ENCODE data around the gene SLCO4A1. TPM values are rescaled to one million over a fixed set of nuclear protein-coding genes. Genes with fewer than 3 reads are reported as not detected.
A peak's percentile ranks its signal among the peaks of the same experiment; 100 is the strongest.

Gene SLCO4A1
- total and polyA plus RNA-seq, 9 of the 15 experiments (the other 6 are each of a cell fraction or from before 2014, with no cell fraction given) = 1.6 to 21.9 (median 12.8) TPM

DNA sequence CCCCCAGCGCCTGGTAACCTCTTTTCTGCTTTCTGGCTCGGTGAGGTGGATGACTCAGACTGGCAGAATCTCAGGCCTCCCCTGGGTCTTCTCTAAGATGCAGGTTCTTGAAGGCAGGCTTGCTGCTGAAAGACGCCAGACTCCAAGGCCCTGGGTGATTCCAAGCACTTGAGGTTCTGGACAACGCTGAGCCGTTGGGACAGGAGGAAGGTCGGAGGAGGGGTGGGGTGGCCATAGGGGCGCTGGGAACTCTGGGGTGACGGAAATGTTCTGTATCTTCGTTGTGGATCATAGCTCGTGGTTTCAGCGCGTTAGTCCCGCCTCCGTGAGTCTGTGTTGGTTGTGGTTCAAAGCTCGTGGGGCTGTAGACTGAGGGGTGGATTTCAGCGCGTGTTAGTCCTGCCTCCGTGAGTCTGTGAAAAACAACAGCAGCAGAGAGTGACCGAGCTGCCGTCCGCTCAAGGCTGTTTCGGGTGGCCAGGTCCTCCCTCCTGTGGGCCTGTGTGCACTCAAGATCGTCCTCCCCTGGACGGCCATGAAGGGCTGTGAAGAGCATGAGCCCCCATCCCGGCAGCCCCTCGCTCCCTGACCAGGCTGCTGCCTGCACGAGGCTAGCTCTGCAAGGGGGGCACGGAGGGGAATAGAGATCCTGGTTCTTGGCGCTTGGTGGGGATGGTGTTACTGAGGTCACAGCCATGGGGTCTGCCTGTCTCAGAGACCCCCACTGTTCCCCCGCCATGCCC, 74.1 kb downstream of the SLCO4A1 start (continued):
- no peak for TF ChIP-seq ZNF507 (tag; conservative IDR thresholded peaks at IDR 0.05)
- no peak for TF ChIP-seq NR2F6 (CRISPR knock-in tag; IDR thresholded peaks at IDR 0.05)
- TF ChIP-seq, protein P1, sequence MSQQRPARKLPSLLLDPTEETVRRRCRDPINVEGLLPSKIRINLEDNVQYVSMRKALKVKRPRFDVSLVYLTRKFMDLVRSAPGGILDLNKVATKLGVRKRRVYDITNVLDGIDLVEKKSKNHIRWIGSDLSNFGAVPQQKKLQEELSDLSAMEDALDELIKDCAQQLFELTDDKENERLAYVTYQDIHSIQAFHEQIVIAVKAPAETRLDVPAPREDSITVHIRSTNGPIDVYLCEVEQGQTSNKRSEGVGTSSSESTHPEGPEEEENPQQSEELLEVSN (IDR thresholded peaks at IDR 0.05; ENCODE audit: borderline replicate concordance in 1 of 2, extremely low read depth in 1 of 2, insufficient read depth in 1 of 2, insufficient read length in 1 of 2, low read depth in 1 of 2, low read length in 1 of 2, poor library complexity in 1 of 2, severe bottlenecking in 1 of 2) = peak in 1 of 2 experiments; percentile 36
- TF ChIP-seq NFIC (IDR thresholded peaks at IDR 0.05) = no peak
- TF ChIP-seq SAP30 (IDR thresholded peaks at IDR 0.05; ENCODE audit: borderline replicate concordance, insufficient read depth, low read depth, low read length, poor library complexity, severe bottlenecking) = no peak
- TF ChIP-seq PPARD (CRISPR knock-in tag; IDR thresholded peaks at IDR 0.05) = no peak

DNA sequence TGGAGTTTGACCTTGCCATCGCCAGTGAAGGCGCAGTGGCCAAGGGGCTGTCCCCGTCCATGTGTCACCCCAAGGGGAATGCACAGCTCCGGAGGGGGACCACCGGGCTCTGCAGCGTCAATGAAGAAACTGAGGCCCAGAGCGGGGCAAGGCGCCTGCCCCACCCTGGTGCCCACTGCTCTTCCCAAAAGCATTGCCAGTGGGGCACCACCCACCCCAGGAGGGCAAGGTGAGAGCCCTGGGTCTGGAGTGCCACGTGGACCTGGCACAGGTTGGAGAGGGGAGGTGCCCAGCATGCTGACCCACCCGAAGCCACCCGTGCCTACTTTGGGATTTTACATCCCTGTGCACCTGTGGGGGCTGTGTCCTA, 74.6 kb downstream of the SLCO4A1 start:
- POLR2A ChIA-PET = interaction anchor here (0.5 kb wide), 1 partner anchor 73 kb away, joined by 3 read pairs; no protein-coding TSS in a partner anchor
- no TSS peak for BruUV-seq (replicated peaks)
- CTCF ChIA-PET (ENCODE audit: low intra/inter-chr PET ratio) = no interaction called here
- DNase-seq (ENCODE audit: extremely low read depth in 1 of 4, low spot score in 3 of 4) (no peak), FAIRE-seq (no peak), ATAC-seq (no peak)
- 40% methylated on average over 10 of the region's 11 CpGs for WGBS (ENCODE audit: insufficient coverage, low coverage, missing lambda C conversion rate)
- Histone ChIP-seq H3K36me3 (ENCODE audit: control insufficient read depth, insufficient read depth, low read length) (no peaks in the 10 kb centered on the region), H3K27ac (ENCODE audit: extremely low read depth, low read depth, low read length) (no peak overlapping the region), H3K79me2 (ENCODE audit: control insufficient read depth, insufficient read depth, low read length) (no peaks in the 10 kb centered on the region), H3K4me1 (replicated peaks in 1 of 2; ENCODE audit: control insufficient read depth in 2 of 2, insufficient read depth in 2 of 2, low read length in 2 of 2) (peaks cover 3 to 24% of the 10 kb centered on the region in 2 experiments; a peak in 4 of 5 replicates), H3K9ac (ENCODE audit: insufficient read depth in 1 of 2, low read depth in 2 of 2, low read length in 2 of 2) (no peak overlapping the region), H3K9me3 (replicated peaks; ENCODE audit: control insufficient read depth, insufficient read depth, low read depth, low read length) (0 out of 2 replicates have a peak, but pooled peaks cover 2% of the 10 kb centered on the region), H3K4me3 (no peak overlapping the region), H3K9me1 (ENCODE audit: control insufficient read depth, insufficient read depth, low read length) (no peaks in the 10 kb centered on the region), H2AFZ (ENCODE audit: low read depth, low read length) (no peak overlapping the region), H4K20me1 (replicated peaks; ENCODE audit: control insufficient read depth, insufficient read depth, low read length) (no peaks in the 10 kb centered on the region), H3K4me2 (ENCODE audit: insufficient read depth, low read length) (no peak overlapping the region), H3K27me3 (ENCODE audit: control insufficient read depth in 2 of 2, insufficient read depth in 2 of 2, low read length in 2 of 2) (peaks cover 27 to 43% of the 10 kb centered on the region in 2 experiments; a peak in 4 of 5 replicates)
- intact Hi-C loops (cut with micrococcal nuclease) = no loop called here
- in situ Hi-C loops (cut with MboI) = no loop called here
- TF ChIP-seq DNMT1 (IDR thresholded peaks at IDR 0.05) = no peak
- no peak for TF ChIP-seq ZBTB8A (IDR thresholded peaks at IDR 0.05; ENCODE audit: partially characterized antibody)
- no peak for TF ChIP-seq PTTG1 (tag; IDR thresholded peaks at IDR 0.05; ENCODE audit: low read depth)
- TF ChIP-seq, protein P2, sequence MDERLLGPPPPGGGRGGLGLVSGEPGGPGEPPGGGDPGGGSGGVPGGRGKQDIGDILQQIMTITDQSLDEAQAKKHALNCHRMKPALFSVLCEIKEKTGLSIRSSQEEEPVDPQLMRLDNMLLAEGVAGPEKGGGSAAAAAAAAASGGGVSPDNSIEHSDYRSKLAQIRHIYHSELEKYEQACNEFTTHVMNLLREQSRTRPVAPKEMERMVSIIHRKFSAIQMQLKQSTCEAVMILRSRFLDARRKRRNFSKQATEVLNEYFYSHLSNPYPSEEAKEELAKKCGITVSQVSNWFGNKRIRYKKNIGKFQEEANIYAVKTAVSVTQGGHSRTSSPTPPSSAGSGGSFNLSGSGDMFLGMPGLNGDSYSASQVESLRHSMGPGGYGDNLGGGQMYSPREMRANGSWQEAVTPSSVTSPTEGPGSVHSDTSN (CRISPR knock-in tag; IDR thresholded peaks at IDR 0.05; ENCODE audit: low read depth) = no peak
- TF ChIP-seq, protein P2 (tag; conservative IDR thresholded peaks at IDR 0.05; ENCODE audit: low read depth) = no peak
- TF ChIP-seq NCOA1 (IDR thresholded peaks at IDR 0.05; ENCODE audit: low read depth) = no peak
- TF ChIP-seq FOXK2 (conservative IDR thresholded peaks at IDR 0.05 in 1 of 2, IDR thresholded peaks at IDR 0.05 in 1 of 2; ENCODE audit: low read depth in 2 of 2) = no peak
- no peak for TF ChIP-seq ZNF707 (CRISPR knock-in tag; conservative IDR thresholded peaks at IDR 0.05)

Measured in K562 (cell line).